GM12878 (cell line): Measurements from ENCODE around the gene OGFR. TPM values are rescaled to one million over a fixed set of nuclear protein-coding genes. Genes with fewer than 3 reads are reported as not detected.

Experiments
- ATAC-seq: fragments of 200-7000 bp; cut with Tn5 transposase; 3 replicates; pipeline ENCODE4 v1.9.1; 2020; ENCODE audit warnings: mild to moderate bottlenecking, moderate library complexity
- BruUV-seq: library from RNA; stranded (reverse); fragments of 400-500 nt; replicated peaks from 2 replicates; lab custom pipeline; 2021; lab: Mats Ljungman, UMichigan
- CTCF ChIA-PET: fragments of 300-600 bp; sonication (Branson Sonifier 250); formaldehyde crosslinking; extraction: SDS; loops from one replicate; lab custom pipeline; 2021; ENCODE audit warnings: inconsistent platforms; lab: Yijun Ruan, JAX
- POLR2A ChIA-PET: fragments of 350-600 bp; formaldehyde crosslinking; extraction: SDS; loops from one replicate; lab custom pipeline; 2021; ENCODE audit warnings: inconsistent platforms; lab: Charles Lee
- RAD21 ChIA-PET: fragments of 300-600 bp; sonication (Branson Sonifier 250); formaldehyde crosslinking; loops from one replicate; lab custom pipeline; 2023; ENCODE audit warnings: antibody characterized with exemption; ENCODE audit not compliant: unreplicated experiment; lab: Charles Lee
- SMC1A ChIA-PET: fragments of 300-600 bp; sonication (Branson Sonifier 250); formaldehyde crosslinking; loops from one replicate; lab custom pipeline; 2023; ENCODE audit not compliant: unreplicated experiment, uncharacterized antibody; lab: Charles Lee
- DNase-seq: peaks from one replicate; pipeline ENCODE4 v3.0.0-alpha.2; 2011; ENCODE audit warnings: low read depth, low spot score
- FAIRE-seq: peaks from 3 replicates; lab custom pipeline; 2011; peaks lifted over from hg19 to GRCh38; lab: Jason Lieb, UNC
- H2AFZ ChIP-seq: 2 replicates; pipeline ENCODE4 v1.6.0; 2011; ENCODE audit warnings: low read depth, low read length, control low read depth; ENCODE audit not compliant: control insufficient read depth
- H3K27ac ChIP-seq: 2 replicates; pipeline ENCODE4 v1.5.1; 2011; ENCODE audit warnings: control low read depth; ENCODE audit not compliant: control insufficient read depth, insufficient read depth
- H3K27me3 ChIP-seq, 2 experiments: replicated peaks in 1 of 2; 2 replicates each; pipeline versions ENCODE4 v1.6.0 to v1.6.1; 2011; ENCODE audit warnings: low read length in 1 of 2; ENCODE audit not compliant: control insufficient read depth in 2 of 2, insufficient read depth in 2 of 2
- H3K36me3 ChIP-seq, 2 experiments: 2 replicates each; pipeline ENCODE4 v1.5.1; 2011; ENCODE audit warnings: low read length in 1 of 2; ENCODE audit not compliant: control insufficient read depth in 2 of 2, insufficient read depth in 2 of 2
- H3K4me1 ChIP-seq: 2 replicates; pipeline ENCODE4 v1.6.1; 2011; ENCODE audit warnings: mild to moderate bottlenecking, low read length, moderate library complexity, mixed read lengths; ENCODE audit not compliant: control insufficient read depth, insufficient read depth
- H3K4me2 ChIP-seq: 2 replicates; pipeline ENCODE4 v1.6.0; 2011; ENCODE audit warnings: control low read depth; ENCODE audit not compliant: control insufficient read depth, insufficient read depth
- H3K4me3 ChIP-seq: fragments of 200-600 bp; sonication (generic); 2 replicates; pipeline ENCODE4 v1.5.1; 2016
- H3K79me2 ChIP-seq: 2 replicates; pipeline ENCODE4 v1.6.0; 2011; ENCODE audit warnings: low read length; ENCODE audit not compliant: control insufficient read depth, insufficient read depth
- H3K9ac ChIP-seq: 2 replicates; pipeline ENCODE4 v1.8.0; 2011; ENCODE audit warnings: low read length, control low read depth, mixed read lengths; ENCODE audit not compliant: control insufficient read depth, insufficient read depth
- H3K9me3 ChIP-seq: replicated peaks from 3 replicates; pipeline ENCODE4 v1.5.1; 2011; ENCODE audit warnings: mild to moderate bottlenecking, low read length; ENCODE audit not compliant: control insufficient read depth, insufficient read depth
- H4K20me1 ChIP-seq: 2 replicates; pipeline ENCODE4 v1.6.0; 2011; ENCODE audit not compliant: control insufficient read depth, insufficient read depth
- GABPA ChIP-seq: IDR thresholded peaks from 2 replicates; pipeline ENCODE4 v1.6.1; 2014; ENCODE audit warnings: antibody characterized with exemption, low read depth, mild to moderate bottlenecking, inconsistent platforms
- IRF3 ChIP-seq: fragments of 450-650 bp; IDR thresholded peaks from 2 replicates; pipeline ENCODE4 v1.6.1; 2014; ENCODE audit warnings: mild to moderate bottlenecking
- IRF4 ChIP-seq: IDR thresholded peaks from 2 replicates; pipeline ENCODE4 v1.6.1; 2011; ENCODE audit warnings: low read depth, low read length
- JUNB ChIP-seq: IDR thresholded peaks from 2 replicates; pipeline ENCODE4 v1.6.1; 2016; ENCODE audit warnings: antibody characterized with exemption, mild to moderate bottlenecking
- MYC ChIP-seq: IDR thresholded peaks from 2 replicates; pipeline ENCODE4 v1.6.1; 2011; ENCODE audit warnings: mild to moderate bottlenecking, low read length, moderate library complexity, inconsistent platforms; ENCODE audit not compliant: insufficient read depth, insufficient replicate concordance, insufficient read length, severe bottlenecking
- PML ChIP-seq: IDR thresholded peaks from 2 replicates; pipeline ENCODE4 v1.6.1; 2012; ENCODE audit warnings: low read length, inconsistent platforms
- RCOR1 ChIP-seq: conservative IDR thresholded peaks from 2 replicates; pipeline ENCODE4 v1.6.1; 2012; ENCODE audit warnings: low read depth, low read length, improper control_type of control experiment
- STAT3 ChIP-seq: IDR thresholded peaks from 2 replicates; pipeline ENCODE4 v1.6.1; 2011; ENCODE audit warnings: low read depth, low read length, improper control_type of control experiment
- ZNF217 ChIP-seq: fragments of 450-650 bp; IDR thresholded peaks from 2 replicates; pipeline ENCODE4 v1.6.1; 2017; ENCODE audit warnings: antibody characterized with exemption, mild to moderate bottlenecking
- ZNF384 ChIP-seq: IDR thresholded peaks from 2 replicates; pipeline ENCODE4 v1.6.1; 2012; ENCODE audit warnings: low read depth, mild to moderate bottlenecking, low read length, improper control_type of control experiment, borderline replicate concordance
- WGBS: methylation state at CpG from one replicate; pipeline ENCODE4 v1.1.6; 2016; ENCODE audit warnings: low lambda C conversion rate; ENCODE audit not compliant: insufficient replicate concordance, insufficient coverage; ENCODE audit errors: missing lambda C conversion rate; 5-methylcytosine and 5-hydroxymethylcytosine counted together
- in situ Hi-C: fragments of 300-500 bp; cut with MboI; formaldehyde crosslinking; loops from 9 replicates; pipeline ENCODE4 v1.14.3; 2018; ENCODE audit warnings: mixed read lengths
- intact Hi-C: fragments of 100-400 bp; cut with micrococcal nuclease; formaldehyde crosslinking; loops from one replicate; pipeline ENCODE4 v1.14.2; 2022; ENCODE audit not compliant: unreplicated experiment
- polyA plus RNA-seq, 11 experiments: library from polyadenylated mRNA; depleted of rRNA in 4 of 11; unstranded in 6 of 11; stranded (reverse) in 5 of 11; fragments of >200 nt; fragmentation: Nextera tagmentation in 4 of 11; fragmentation: Illumina TruSeq in 1 of 11; extraction: Ambion mirVana in 4 of 11; extraction: Trizol in 1 of 11; gene quantifications; 1 replicate in 1 of 11; 2 replicates in 10 of 11; pipeline versions ENCODE4 v1.2.1 to v1.2.3, GENCODE V29; 2011 to 2016; ENCODE audit warnings: inconsistent platforms in 2 of 11, missing spikeins in 2 of 11, low read depth in 1 of 11
- total RNA-seq, 4 experiments: library from RNA; depleted of rRNA in 3 of 4; stranded (reverse); fragments of >200 nt in 3 of 4; fragmentation: Illumina TruSeq in 1 of 4; extraction: Trizol in 1 of 4; gene quantifications; 2 replicates each; pipeline versions ENCODE4 v1.2.1 to v1.2.3, GENCODE V29; 2013 to 2021

The OGFR gene
- total and polyA plus RNA-seq, 10 of the 15 experiments (the other 5 are each of a cell fraction or from before 2014, with no cell fraction given): 0.72 to 62.1 (median 27.3) TPM

GRCh38 chr20:62845416-62846160, 41.0 kb downstream of the OGFR start:
- no peak for FAIRE-seq
- in situ Hi-C loops: no loop called here
- TF ChIP-seq JUNB: no peak
- no peak for TF ChIP-seq ZNF217
- no peak for TF ChIP-seq STAT3
- TF ChIP-seq IRF4: no peak
- no peak for TF ChIP-seq RCOR1
- TF ChIP-seq PML: no peak
- no peak for TF ChIP-seq GABPA
- TF ChIP-seq ZNF384: no peak
- TF ChIP-seq IRF3: no peak
- TF ChIP-seq MYC: no peak
- ChIA-PET POLR2A (no interaction called here), SMC1A (no interaction called here), CTCF (no interaction called here), RAD21 (no interaction called here)
- no peak for DNase-seq
- no peaks in the 10 kb centered on the region for H3K9me3 ChIP-seq
- H3K4me1 ChIP-seq: no peaks in the 10 kb centered on the region
- H3K9ac ChIP-seq: no peak overlapping the region
- H3K36me3 ChIP-seq: peaks cover 0 to 3% of the 10 kb centered on the region in 2 experiments; a peak in 1 of 4 replicates
- H3K4me2 ChIP-seq: no peak overlapping the region
- H3K79me2 ChIP-seq: no peaks in the 10 kb centered on the region
- WGBS: 89% methylated on average over 16 of the region's 16 CpGs
- BruUV-seq: no TSS peak
- H3K27me3 ChIP-seq: no peaks in the 10 kb centered on the region; a peak in 1 of 4 replicates
- H3K4me3 ChIP-seq: no peak overlapping the region
- no peak overlapping the region for H3K27ac ChIP-seq
- no peak overlapping the region for H2AFZ ChIP-seq
- intact Hi-C loops: no loop called here
- no peaks in the 10 kb centered on the region; the same call in 1 of the 2 replicates for H4K20me1 ChIP-seq
- no peak for ATAC-seq
